ENCODE results near the gene ZBED5.
A peak's percentile ranks its signal among the peaks of the same experiment; 100 is the strongest.
"Not testable (repeated sequence)": the region's sequence is repeated elsewhere in the genome, so short reads cannot be mapped to it uniquely, and the experiment has no call there.

ZBED5 gene

GRCh38 chr11:10857709-10858438 is at the start of gene ZBED5:
Gene ZBED5, minus strand, starts transcription at chr11:10858053. Its CDS starts 3,108 bp downstream, at chr11:10854945.
- peak; percentile 97 for DNase-seq

GRCh38 chr11:10906521-10906920 is 48.7 kb upstream of the ZBED5 start:
- no peak for DNase-seq

- no peak for DNase-seq
Observed at GRCh38 chr11:10902301-10903063, 44.6 kb upstream of the ZBED5 start.

GRCh38 chr11:10900681-10901415 is 43.0 kb upstream of the ZBED5 start:
- no peak for DNase-seq

- DNase-seq = peak; percentile 23
Observed at GRCh38 chr11:10899121-10899830, 41.4 kb upstream of the ZBED5 start.

- no peak for DNase-seq
Observed at GRCh38 chr11:10898763-10899025, 40.8 kb upstream of the ZBED5 start.

GRCh38 chr11:10898003-10898762 is 40.3 kb upstream of the ZBED5 start:
- no peak for DNase-seq

- DNase-seq = no peak
Observed at GRCh38 chr11:10897150-10897549, 39.3 kb upstream of the ZBED5 start.

- no peak for DNase-seq
Observed at GRCh38 chr11:10896493-10896892, 38.6 kb upstream of the ZBED5 start.

GRCh38 chr11:10895285-10895684 is 37.4 kb upstream of the ZBED5 start:
- no peak for DNase-seq

- DNase-seq = no peak
Observed at GRCh38 chr11:10894666-10895065, 36.8 kb upstream of the ZBED5 start.

GRCh38 chr11:10893714-10894151 is 35.9 kb upstream of the ZBED5 start:
- no peak for DNase-seq

- DNase-seq = no peak
Observed at GRCh38 chr11:10892250-10892649, 34.4 kb upstream of the ZBED5 start.

GRCh38 chr11:10891151-10891720 is 33.4 kb upstream of the ZBED5 start:
- DNase-seq = no peak

GRCh38 chr11:10890083-10890482 is 32.2 kb upstream of the ZBED5 start:
- not testable (repeated sequence) for DNase-seq

GRCh38 chr11:10887307-10887706 is 29.5 kb upstream of the ZBED5 start:
- DNase-seq = no peak

GRCh38 chr11:10886652-10887250 is 28.9 kb upstream of the ZBED5 start:
- DNase-seq = no peak

GRCh38 chr11:10885703-10886363 is 28.0 kb upstream of the ZBED5 start:
- DNase-seq = no peak

- not testable (repeated sequence) for DNase-seq
Observed at GRCh38 chr11:10884292-10884691, 26.4 kb upstream of the ZBED5 start.

- DNase-seq = no peak
Observed at GRCh38 chr11:10881892-10882291, 24.0 kb upstream of the ZBED5 start.

Measured in activated CD4-positive, alpha-beta T cell treated with anti-CD3 and anti-CD28 coated beads for 48 hours (primary cell).